DMS 273 treated with DMSO at 0.1 percent for 48 hours (cell line): ENCODE results near the gene TMEM14A.
"Not testable (repeated sequence)": the region's sequence is repeated elsewhere in the genome, so short reads cannot be mapped to it uniquely, and the experiment has no call there.

Experiments
- DNase-seq: peaks from one replicate; lab custom pipeline; 2025; lab: John Stamatoyannopoulos, UW

Gene TMEM14A

GRCh38 chr6:52657870-52658269, 13.0 kb upstream of the TMEM14A start:
- no peak for DNase-seq

- DNase-seq = no peak
These were observed 9.4 kb upstream of the TMEM14A start for GRCh38 chr6:52661551-52661950.

GRCh38 chr6:52662031-52662430, 8.9 kb upstream of the TMEM14A start:
- DNase-seq = no peak

- peak; percentile 53 for DNase-seq
These were observed 7.6 kb upstream of the TMEM14A start for GRCh38 chr6:52663120-52663935.

GRCh38 chr6:52663936-52664185, 7.1 kb upstream of the TMEM14A start:
- DNase-seq = no peak

- peak; percentile 89 for DNase-seq
These were observed 6.5 kb upstream of the TMEM14A start for GRCh38 chr6:52664186-52664990.

GRCh38 chr6:52664991-52665686, 5.8 kb upstream of the TMEM14A start:
- no peak for DNase-seq

GRCh38 chr6:52666071-52666470, 4.8 kb upstream of the TMEM14A start:
- DNase-seq = no peak

- no peak for DNase-seq
These were observed 4.4 kb upstream of the TMEM14A start for GRCh38 chr6:52666523-52666922.

- no peak for DNase-seq
These were observed 3.3 kb upstream of the TMEM14A start for GRCh38 chr6:52667572-52667971.

GRCh38 chr6:52671676-52672075, 763 bp downstream of the TMEM14A start:
- DNase-seq = no peak

GRCh38 chr6:52672412-52673025, 1.6 kb downstream of the TMEM14A start:
- DNase-seq = no peak

GRCh38 chr6:52674666-52675065, 3.8 kb downstream of the TMEM14A start:
- DNase-seq = no peak

- DNase-seq = no peak
These were observed 4.5 kb downstream of the TMEM14A start for GRCh38 chr6:52675372-52675771.

- not testable (repeated sequence) for DNase-seq
These were observed 5.7 kb downstream of the TMEM14A start for GRCh38 chr6:52676631-52677030.

GRCh38 chr6:52681416-52681815, 10.5 kb downstream of the TMEM14A start:
- no peak for DNase-seq

GRCh38 chr6:52686878-52687699, 16.2 kb downstream of the TMEM14A start:
- DNase-seq = no peak

- DNase-seq = no peak
These were observed 18.9 kb downstream of the TMEM14A start for GRCh38 chr6:52689857-52690256.

GRCh38 chr6:52691718-52692117, 20.8 kb downstream of the TMEM14A start:
- no peak for DNase-seq

- DNase-seq = no peak
These were observed 22.9 kb downstream of the TMEM14A start for GRCh38 chr6:52693773-52694172.

GRCh38 chr6:52694404-52694803, 23.5 kb downstream of the TMEM14A start:
- DNase-seq = no peak

- DNase-seq = no peak
These were observed 25.5 kb downstream of the TMEM14A start for GRCh38 chr6:52696418-52696817.
